CD4-positive, alpha-beta T cell (primary cell): ENCODE measurements around the gene STIM1. TPM values are rescaled to one million over a fixed set of nuclear protein-coding genes. Genes with fewer than 3 reads are reported as not detected.

Experiments used
- ATAC-seq: fragments of 200-7000 bp; cut with Tn5 transposase; one replicate; pipeline ENCODE4 v1.10.0; 2022; ENCODE audit warnings: mild to moderate bottlenecking; ENCODE audit not compliant: poor library complexity
- CTCF ChIA-PET: fragments of 350-600 bp; sonication (Branson Sonifier 250); formaldehyde crosslinking; loops from one replicate; lab custom pipeline; 2021; ENCODE audit warnings: antibody characterized with exemption, inconsistent platforms; lab: Charles Lee
- POLR2A ChIA-PET: fragments of 350-600 bp; sonication (Branson Sonifier 250); formaldehyde crosslinking; loops from one replicate; lab custom pipeline; 2021; ENCODE audit warnings: antibody characterized with exemption, inconsistent platforms; lab: Charles Lee
- DNase-seq, 14 experiments: peaks; one replicate each; pipeline ENCODE4 v3.0.0-alpha.2; 2013 to 2020; ENCODE audit warnings: mixed read lengths in 2 of 14
- H3K27ac ChIP-seq, 2 donors: one replicate each; pipeline versions ENCODE4 v1.5.1 to v1.7.0; 2013; ENCODE audit warnings: low read length in 2 of 2, low read depth in 1 of 2, mild to moderate bottlenecking in 1 of 2
- H3K27me3 ChIP-seq, 2 experiments: 1 replicate in 1 of 2; 2 replicates in 1 of 2; pipeline versions ENCODE4 v1.6.1 to v1.7.0; 2013; ENCODE audit warnings: low read length in 2 of 2, control low read depth in 1 of 2, mild to moderate bottlenecking in 1 of 2, moderate library complexity in 1 of 2; ENCODE audit not compliant: insufficient read depth in 2 of 2, control insufficient read depth in 1 of 2
- H3K36me3 ChIP-seq: one replicate; pipeline ENCODE4 v1.6.1; 2013; ENCODE audit warnings: low read length, control low read depth; ENCODE audit not compliant: insufficient read depth
- H3K4me1 ChIP-seq: one replicate; pipeline ENCODE4 v1.6.1; 2013; ENCODE audit warnings: low read length, control low read depth; ENCODE audit not compliant: insufficient read depth
- H3K4me3 ChIP-seq: one replicate; pipeline ENCODE4 v1.5.1; 2013; ENCODE audit warnings: mild to moderate bottlenecking, low read length, moderate library complexity
- H3K9me3 ChIP-seq, 2 experiments: 1 replicate in 1 of 2; 2 replicates in 1 of 2; pipeline versions ENCODE4 v1.6.1 to v1.7.0; 2013; ENCODE audit warnings: low read length in 2 of 2, mild to moderate bottlenecking in 2 of 2, control low read depth in 1 of 2, moderate library complexity in 1 of 2; ENCODE audit not compliant: control insufficient read depth in 1 of 2, insufficient read depth in 1 of 2
- H3K27ac Mint-ChIP-seq: one replicate; pipeline ENCODE4 v1.8.0; 2020; ENCODE audit warnings: mixed read lengths
- H3K27me3 Mint-ChIP-seq: one replicate; pipeline ENCODE4 v1.8.0; 2021; ENCODE audit warnings: mixed read lengths
- H3K36me3 Mint-ChIP-seq: one replicate; pipeline ENCODE4 v1.8.0; 2021; ENCODE audit warnings: low read depth, mixed read lengths
- H3K4me1 Mint-ChIP-seq: one replicate; pipeline ENCODE4 v1.8.0; 2021; ENCODE audit warnings: low read depth, mixed read lengths
- H3K4me3 Mint-ChIP-seq: one replicate; pipeline ENCODE4 v1.8.0; 2020; ENCODE audit warnings: mild to moderate bottlenecking, mixed read lengths
- H3K9me3 Mint-ChIP-seq: one replicate; pipeline ENCODE4 v1.8.0; 2020; ENCODE audit warnings: mixed read lengths
- CTCF ChIP-seq: fragments of 200-600 bp; IDR thresholded peaks from one replicate; pipeline ENCODE4 v1.8.0; 2022; ENCODE audit warnings: antibody characterized with exemption, mild to moderate bottlenecking
- intact Hi-C, 2 experiments: fragments of 100-400 bp; cut with DNase I in 1 of 2; cut with micrococcal nuclease in 1 of 2; formaldehyde crosslinking; loops; one replicate each; pipeline versions ENCODE4 v1.15.1 to v1.9.0; 2023 to 2025; cut with DNase I, micrococcal nuclease
- total RNA-seq, 174 experiments: library from RNA in 2 of 174; stranded (reverse) in 2 of 174; gene quantifications; one replicate each; pipeline ENCODE4 v1.2.3 and lab custom pipeline; 2021 to 2026

STIM1 gene
- total RNA-seq, 2 experiments from 2014 or later, result 89.0 to 94.9 TPM

- Histone ChIP-seq H3K36me3 (no peaks in the 10 kb centered on the region), H3K9me3 (peaks cover 0 to 4% of the 10 kb centered on the region in 2 experiments), H3K27me3 (no peaks in the 10 kb centered on the region), H3K4me1 (peaks cover 89% of the 10 kb centered on the region), H3K27ac (peak overlapping the region; percentile 80 to 87), H3K4me3 (no peak overlapping the region)
- peak overlapping the region; percentile 96 for H3K27ac Mint-ChIP-seq
- ChIA-PET CTCF (no interaction called here), POLR2A (interaction anchor here (0.6 to 3.8 kb wide), 9 partner anchors 11 to 263 kb away, joined by 3 to 60 read pairs (median 3); partner anchors contain the start of genes RHOG and STIM1)
- TF ChIP-seq CTCF, result no peak
- peaks cover 16% of the 10 kb centered on the region for H3K36me3 Mint-ChIP-seq
- no peaks in the 10 kb centered on the region for H3K27me3 Mint-ChIP-seq
- ATAC-seq (peak; percentile 30), DNase-seq (peak in 4 of 14 experiments; percentile 29 to 78 (median 46))
- peaks cover 95% of the 10 kb centered on the region for H3K4me1 Mint-ChIP-seq
- H3K4me3 Mint-ChIP-seq, result peak overlapping the region; percentile 57
- intact Hi-C loops, result loop anchor here in 1 of 2 experiments (5.0 kb wide), 3 partner anchors 37 to 97 kb away; no protein-coding TSS in a partner anchor
- H3K9me3 Mint-ChIP-seq, result peaks cover 2% of the 10 kb centered on the region
Observed at GRCh38 chr11:3949125-3949524, 93.7 kb downstream of the STIM1 start.

- DNase-seq, result peak in 3 of 14 experiments; percentile 50 to 58 (median 50)
- no peaks in the 10 kb centered on the region for H3K27me3 Mint-ChIP-seq
- peaks cover 2% of the 10 kb centered on the region for H3K9me3 Mint-ChIP-seq
- Histone ChIP-seq H3K9me3 (no peaks in the 10 kb centered on the region), H3K27me3 (no peaks in the 10 kb centered on the region), H3K4me3 (no peak overlapping the region), H3K36me3 (no peaks in the 10 kb centered on the region), H3K4me1 (peaks cover 85% of the 10 kb centered on the region), H3K27ac (peak overlapping the region; percentile 30 to 54)
- H3K36me3 Mint-ChIP-seq, result peaks cover 19% of the 10 kb centered on the region
- H3K4me1 Mint-ChIP-seq, result peaks cover 98% of the 10 kb centered on the region
- peak overlapping the region; percentile 42 for H3K4me3 Mint-ChIP-seq
- ATAC-seq, result peak; percentile 39
- peak overlapping the region; percentile 96 for H3K27ac Mint-ChIP-seq
- intact Hi-C loops, result no loop called here
- ChIA-PET CTCF (interaction anchor here (1.1 to 2.0 kb wide), 3 partner anchors 96 to 121 kb away, joined by 4 to 7 read pairs (median 6); partner anchors contain the start of gene STIM1), POLR2A (interaction anchor here (1.0 to 2.7 kb wide), 6 partner anchors 9 to 118 kb away, joined by 3 to 18 read pairs (median 6); partner anchors contain the start of genes RHOG and STIM1)
- TF ChIP-seq CTCF, result no peak
Observed at GRCh38 chr11:3950996-3951660, 95.7 kb downstream of the STIM1 start.

DNA sequence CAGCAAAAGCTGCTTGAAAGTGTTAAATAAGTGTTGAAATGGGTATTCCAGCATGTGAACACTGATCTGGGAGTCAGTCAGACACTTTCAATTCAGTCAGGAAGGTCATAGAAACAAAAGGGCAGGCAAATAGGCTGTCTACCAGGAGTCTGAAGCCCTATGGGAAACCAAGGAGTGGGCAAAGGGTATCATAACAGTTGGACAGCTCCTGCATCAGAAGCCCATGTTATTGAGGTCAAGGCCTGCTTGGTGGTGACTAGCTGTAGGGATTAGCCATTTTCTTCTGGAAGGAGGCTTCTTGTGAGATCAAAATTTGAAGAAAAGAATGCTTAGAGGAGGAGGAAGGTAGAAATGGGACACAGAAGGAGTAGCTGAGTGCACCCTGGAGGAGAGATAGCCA lies 97.3 kb downstream of the STIM1 start:
- peak in 1 of 14 experiments; percentile 20 for DNase-seq
- peak overlapping the region; percentile 70 for H3K4me3 Mint-ChIP-seq
- no peak for ATAC-seq

More for the DNA sequence above, 97.3 kb downstream of the STIM1 start:
- Histone ChIP-seq H3K27ac (peak overlapping the region in 1 of 2 donors; percentile 30), H3K9me3 (no peaks in the 10 kb centered on the region), H3K27me3 (no peaks in the 10 kb centered on the region), H3K36me3 (no peaks in the 10 kb centered on the region), H3K4me3 (no peak overlapping the region), H3K4me1 (peaks cover 70% of the 10 kb centered on the region)
- Mint-ChIP-seq H3K36me3 (peaks cover 8% of the 10 kb centered on the region), H3K27ac (peak overlapping the region; percentile 96), H3K9me3 (peaks cover 2% of the 10 kb centered on the region), H3K27me3 (no peaks in the 10 kb centered on the region), H3K4me1 (peaks cover 89% of the 10 kb centered on the region)
- CTCF ChIA-PET, result interaction anchor here (0.5 to 2.0 kb wide), 3 partner anchors 98 to 172 kb away, joined by 4 to 7 read pairs (median 6); partner anchors contain the start of gene STIM1
- intact Hi-C loops, result loop anchor here in 1 of 2 experiments (2.0 kb wide), 1 partner anchor 16 kb away; no protein-coding TSS in a partner anchor
- POLR2A ChIA-PET, result interaction anchor here (0.8 to 2.7 kb wide), 4 partner anchors 10 to 99 kb away, joined by 3 to 18 read pairs (median 6); partner anchors contain the start of gene STIM1
- no peak for TF ChIP-seq CTCF
